ENCODE results near the gene ASTN2. TPM values are rescaled to one million over a fixed set of nuclear protein-coding genes. Genes with fewer than 3 reads are reported as not detected.

The ASTN2 gene
- total and polyA plus RNA-seq, 9 of the 15 experiments (the other 6 are each of a cell fraction or from before 2014, with no cell fraction given): 0.56 to 3.5 (median 1.9) TPM

DNA sequence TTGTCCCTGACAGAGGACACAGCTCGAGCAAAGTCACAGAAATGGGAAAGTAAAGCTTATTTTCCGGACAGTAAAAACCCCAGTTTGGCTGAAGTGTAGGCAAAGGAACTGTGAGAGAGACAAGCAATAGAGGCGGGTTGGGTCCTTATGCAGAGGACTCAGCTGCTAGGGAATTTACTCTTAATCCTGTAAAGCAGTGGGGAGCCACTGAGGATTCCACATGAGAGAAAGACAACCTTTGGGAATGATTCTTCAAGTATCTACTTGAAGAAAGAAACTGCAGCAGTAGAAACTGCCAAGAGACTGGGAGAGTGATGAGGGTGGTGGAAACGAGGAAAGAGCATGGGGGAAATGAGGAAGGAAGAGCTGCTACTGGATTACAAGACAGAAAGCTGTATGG lies 20.2 kb downstream of the ASTN2 start:
- in situ Hi-C loops (cut with MboI) (no loop called here), intact Hi-C loops (cut with micrococcal nuclease) (no loop called here)
- Histone ChIP-seq H3K9ac (ENCODE audit: insufficient read depth in 1 of 2, low read depth in 2 of 2, low read length in 2 of 2) (no peak overlapping the region), H3K27me3 (ENCODE audit: control insufficient read depth in 2 of 2, insufficient read depth in 2 of 2, low read length in 2 of 2) (no peaks in the 10 kb centered on the region), H3K36me3 (ENCODE audit: control insufficient read depth, insufficient read depth, low read length) (no peaks in the 10 kb centered on the region), H3K27ac (ENCODE audit: extremely low read depth, low read depth, low read length) (no peak overlapping the region), H3K4me2 (ENCODE audit: insufficient read depth, low read length) (no peak overlapping the region), H3K9me1 (ENCODE audit: control insufficient read depth, insufficient read depth, low read length) (no peaks in the 10 kb centered on the region), H4K20me1 (replicated peaks; ENCODE audit: control insufficient read depth, insufficient read depth, low read length) (no peaks in the 10 kb centered on the region), H3K9me3 (replicated peaks; ENCODE audit: control insufficient read depth, insufficient read depth, low read depth, low read length) (no peaks in the 10 kb centered on the region), H3K79me2 (ENCODE audit: control insufficient read depth, insufficient read depth, low read length) (no peaks in the 10 kb centered on the region), H3K4me1 (replicated peaks in 1 of 2; ENCODE audit: control insufficient read depth in 2 of 2, insufficient read depth in 2 of 2, low read length in 2 of 2) (no peaks in the 10 kb centered on the region), H3K4me3 (no peak overlapping the region), H2AFZ (ENCODE audit: low read depth, low read length) (no peak overlapping the region)
- WGBS (ENCODE audit: insufficient coverage, low coverage, missing lambda C conversion rate): 0% methylated on average over 4 of the region's 4 CpGs
- DNase-seq (ENCODE audit: extremely low read depth in 1 of 4, low spot score in 3 of 4): no peak
- TF ChIP-seq RBM15 (IDR thresholded peaks at IDR 0.05; ENCODE audit: insufficient read depth, low read length) (no peak), HDAC1 (IDR thresholded peaks at IDR 0.05) (no peak), ZBTB1 (CRISPR knock-in tag; IDR thresholded peaks at IDR 0.05; ENCODE audit: borderline replicate concordance, low read depth) (no peak), TRIM24 (IDR thresholded peaks at IDR 0.05) (no peak), ZNF830 (CRISPR knock-in tag; IDR thresholded peaks at IDR 0.05) (no peak), ZNF143 (CRISPR knock-in tag; IDR thresholded peaks at IDR 0.05) (no peak), MAFK (IDR thresholded peaks at IDR 0.05; ENCODE audit: low read length) (no peak), HINFP (tag; conservative IDR thresholded peaks at IDR 0.05; ENCODE audit: low read depth) (no peak), IFI16 (CRISPR knock-in tag; IDR thresholded peaks at IDR 0.05) (no peak), MECOM (CRISPR knock-in tag; IDR thresholded peaks at IDR 0.05) (no peak), XRCC4 (IDR thresholded peaks at IDR 0.05; ENCODE audit: extremely low read depth, insufficient read depth, insufficient read length) (no peak), ELF4 (CRISPR knock-in tag; IDR thresholded peaks at IDR 0.05) (no peak), HIVEP1 (CRISPR knock-in tag; IDR thresholded peaks at IDR 0.05) (no peak)
- TF ChIP-seq, protein P1, sequence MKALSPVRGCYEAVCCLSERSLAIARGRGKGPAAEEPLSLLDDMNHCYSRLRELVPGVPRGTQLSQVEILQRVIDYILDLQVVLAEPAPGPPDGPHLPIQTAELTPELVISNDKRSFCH (CRISPR knock-in tag; IDR thresholded peaks at IDR 0.05): no peak
- TF ChIP-seq, protein P1 (tag; IDR thresholded peaks at IDR 0.05): no peak
- BruUV-seq (replicated peaks): no TSS peak
- no peak for FAIRE-seq
- ATAC-seq: no peak
- ChIA-PET POLR2A (no interaction called here), CTCF (ENCODE audit: low intra/inter-chr PET ratio) (no interaction called here)

Measured in K562 (cell line).